ENCODE data around the gene KIF1B.
A peak's percentile ranks its signal among the peaks of the same experiment; 100 is the strongest.

KIF1B gene

GRCh38 chr1:10209905-10210810 lies at the start of gene KIF1B:
Gene KIF1B, plus strand, starts transcription at chr1:10210570. Its CDS starts 21,759 bp downstream, at chr1:10232329.
- DNase-seq (ENCODE audit: low spot score) = peak; percentile 96

DNA sequence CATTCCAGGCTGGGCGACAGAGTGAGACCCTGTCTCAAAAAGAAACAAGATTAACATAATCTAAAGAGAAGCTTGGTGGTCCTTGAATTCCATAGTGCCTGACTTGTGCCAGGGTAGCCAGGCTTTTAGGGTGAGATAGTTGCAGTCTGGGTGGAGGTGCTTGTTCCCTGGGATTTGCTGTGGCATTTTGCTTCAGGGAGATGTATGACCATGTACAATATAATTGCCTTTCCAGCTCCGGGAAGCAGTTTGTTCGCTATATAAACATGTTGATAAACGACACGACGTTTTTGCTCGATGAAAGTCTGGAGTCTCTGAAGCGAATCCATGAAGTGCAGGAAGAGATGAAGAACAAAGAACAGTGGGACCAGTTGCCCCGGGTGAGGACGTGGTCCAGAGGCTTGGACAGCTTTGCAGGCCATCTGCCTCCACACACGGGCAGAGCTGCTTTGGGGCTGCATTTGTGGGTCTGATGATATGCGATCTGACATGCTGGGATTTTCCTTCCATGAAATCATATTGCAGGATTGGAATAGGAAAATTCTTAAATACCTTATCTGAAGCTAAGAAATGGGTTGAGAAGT lies 49.4 kb upstream of the KIF1B start:
- DNase-seq (ENCODE audit: low spot score) = peak; percentile 93

DNA sequence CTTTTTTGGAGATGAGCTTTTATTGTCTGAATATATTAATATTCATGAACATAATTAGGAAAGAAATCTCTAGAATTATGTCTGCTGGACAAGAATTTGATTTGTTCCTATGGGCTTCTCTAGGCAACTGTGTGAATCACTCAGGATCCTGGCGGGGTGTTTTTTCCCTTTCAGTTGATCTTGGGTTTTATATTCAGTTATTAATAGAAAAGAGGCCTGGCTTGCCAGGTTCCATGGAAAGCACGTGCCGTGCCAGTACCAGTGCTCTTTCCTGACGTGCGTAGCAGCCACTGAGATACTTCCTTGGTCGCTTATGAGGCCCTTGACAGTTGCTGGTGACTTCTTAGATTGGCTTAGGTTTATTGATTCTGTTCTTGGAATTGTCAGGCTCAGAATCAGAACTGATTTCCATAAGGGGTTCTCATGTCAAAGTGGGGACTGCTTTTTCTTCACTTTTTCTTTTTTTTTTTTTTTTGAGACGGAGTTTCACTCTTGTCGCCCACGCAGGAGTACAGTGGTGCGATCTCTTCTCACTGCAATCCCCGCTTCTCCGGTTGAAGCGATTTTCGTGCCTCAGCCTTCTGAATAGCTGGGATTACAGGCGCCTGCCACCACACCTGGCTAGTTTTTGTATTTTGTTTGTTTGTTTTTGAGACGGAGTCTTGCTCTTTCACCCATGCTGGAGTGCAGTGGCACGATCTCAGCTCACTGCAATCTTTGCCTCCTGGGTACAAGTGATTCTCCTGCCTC lies 48.7 kb upstream of the KIF1B start:
- peak; percentile 86 for DNase-seq (ENCODE audit: low spot score)

DNA sequence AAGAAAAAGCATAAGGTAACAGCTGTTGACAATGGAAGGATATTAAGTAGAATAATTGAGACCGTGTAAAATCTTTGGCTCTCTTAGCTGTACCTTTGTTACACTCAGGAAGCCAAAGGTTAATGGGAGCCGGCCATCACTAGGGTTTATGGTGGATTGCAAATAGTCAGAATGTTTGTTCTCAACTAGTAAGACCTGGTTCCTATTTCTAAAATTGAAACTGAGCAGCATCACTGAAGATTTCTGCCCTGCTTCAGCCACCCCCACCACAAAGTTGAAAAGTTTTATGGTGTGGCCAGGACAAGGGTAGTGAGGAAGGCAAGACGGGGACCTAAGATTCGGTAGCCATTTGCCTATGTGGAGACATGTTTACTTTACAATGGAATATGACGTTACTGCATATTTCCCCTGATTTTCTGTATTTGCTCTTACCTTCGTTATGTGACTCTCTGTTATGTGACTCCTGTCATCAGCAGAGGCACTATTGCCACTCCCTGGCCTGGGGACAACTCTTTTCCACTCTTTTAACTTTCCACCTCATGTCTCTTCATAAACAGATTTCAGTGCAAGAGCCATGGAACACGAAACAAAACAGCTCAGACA lies 41.4 kb upstream of the KIF1B start:
- no peak for DNase-seq (ENCODE audit: low spot score)

- DNase-seq (ENCODE audit: low spot score) = no peak
Measured at GRCh38 chr1:10170239-10170574, 40.2 kb upstream of the KIF1B start.

- no peak for DNase-seq (ENCODE audit: low spot score)
Measured at GRCh38 chr1:10171105-10171767, 39.1 kb upstream of the KIF1B start.

GRCh38 chr1:10171995-10172669 lies 38.2 kb upstream of the KIF1B start:
- DNase-seq (ENCODE audit: low spot score) = no peak

- no peak for DNase-seq (ENCODE audit: low spot score)
Measured at GRCh38 chr1:10173582-10173981, 36.8 kb upstream of the KIF1B start.

- no peak for DNase-seq (ENCODE audit: low spot score)
Measured at GRCh38 chr1:10177876-10178275, 32.5 kb upstream of the KIF1B start.

- DNase-seq (ENCODE audit: low spot score) = peak; percentile 58
Measured at GRCh38 chr1:10178597-10179405, 31.6 kb upstream of the KIF1B start.

DNA sequence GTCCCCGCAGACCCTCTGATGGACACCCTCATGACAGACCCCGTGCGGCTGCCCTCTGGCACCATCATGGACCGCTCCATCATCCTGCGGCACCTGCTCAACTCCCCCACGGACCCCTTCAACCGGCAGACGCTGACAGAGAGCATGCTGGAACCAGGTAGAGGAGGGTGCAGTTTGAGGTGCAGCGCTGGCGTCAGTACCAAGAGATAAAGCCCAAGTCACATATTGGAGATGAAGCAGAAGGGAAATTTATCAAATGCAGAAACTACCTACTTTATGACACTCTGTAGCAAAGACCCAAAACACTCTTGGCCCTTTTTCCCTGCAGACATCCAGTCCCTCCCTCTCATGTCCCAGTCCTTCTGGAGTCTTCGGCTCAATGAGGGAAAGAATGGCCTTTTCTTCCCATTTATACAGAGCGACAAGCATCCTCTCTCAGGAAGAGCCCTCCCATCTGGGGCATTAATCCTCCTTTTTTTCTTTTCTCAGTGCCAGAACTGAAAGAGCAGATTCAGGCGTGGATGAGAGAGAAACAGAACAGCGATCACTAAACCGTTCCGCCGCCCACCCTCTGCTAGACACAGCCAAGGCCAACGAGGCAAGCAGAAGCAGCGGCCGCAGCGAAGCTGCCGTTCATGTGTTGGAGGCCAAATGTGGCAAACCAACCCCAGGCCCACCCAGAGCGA lies 30.8 kb upstream of the KIF1B start:
- peak; percentile 63 for DNase-seq (ENCODE audit: low spot score)

- DNase-seq (ENCODE audit: low spot score) = no peak
Measured at GRCh38 chr1:10181154-10181553, 29.2 kb upstream of the KIF1B start.

DNA sequence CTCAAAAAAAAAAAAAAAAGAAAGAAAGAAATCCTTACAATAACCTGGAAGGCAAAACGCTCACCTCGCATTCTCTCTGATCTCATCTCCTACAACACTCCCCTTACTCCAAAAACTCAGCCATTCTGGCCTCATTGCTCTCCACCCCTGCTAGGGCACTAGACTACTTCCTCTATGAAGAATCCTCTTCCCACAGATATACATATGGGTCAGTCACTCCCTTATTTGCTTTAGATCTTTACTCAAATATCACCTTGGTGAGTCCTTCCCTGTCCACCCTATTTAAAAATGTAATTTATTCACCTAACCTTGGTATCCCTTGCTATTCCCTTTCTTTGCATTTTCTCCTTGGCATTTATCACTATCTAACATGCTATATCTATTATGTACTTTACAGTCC lies 24.6 kb upstream of the KIF1B start:
- no peak for DNase-seq (ENCODE audit: low spot score)

- no peak for DNase-seq (ENCODE audit: low spot score)
Measured at GRCh38 chr1:10186331-10187025, 23.9 kb upstream of the KIF1B start.

GRCh38 chr1:10187026-10187334 lies 23.4 kb upstream of the KIF1B start:
- DNase-seq (ENCODE audit: low spot score) = no peak

DNA sequence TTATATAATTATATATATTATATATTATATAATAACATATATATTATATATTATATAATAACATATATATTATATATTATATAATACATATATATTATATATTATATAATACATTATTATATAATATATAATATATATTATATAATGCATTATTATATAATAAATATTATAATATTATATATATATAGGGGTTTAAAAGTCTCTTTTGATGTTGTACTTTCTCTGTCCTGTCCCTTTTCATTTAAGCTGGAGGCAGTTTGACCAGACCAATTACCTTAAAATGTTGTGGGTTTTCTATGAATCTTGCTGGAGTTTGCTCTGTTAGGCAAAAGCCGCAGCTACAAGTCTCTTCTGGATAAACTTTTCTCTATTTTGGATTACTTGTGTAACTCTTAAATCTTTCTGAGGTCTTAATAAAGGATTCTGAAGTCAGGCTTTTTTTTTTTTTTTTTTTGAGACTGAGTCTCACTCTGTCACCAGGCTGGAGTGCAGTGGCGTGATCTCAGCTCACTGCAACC lies 22.2 kb upstream of the KIF1B start:
- DNase-seq (ENCODE audit: low spot score) = no peak

- no peak for DNase-seq (ENCODE audit: low spot score)
Measured at GRCh38 chr1:10189659-10190058, 20.7 kb upstream of the KIF1B start.

- DNase-seq (ENCODE audit: low spot score) = no peak
Measured at GRCh38 chr1:10192263-10192662, 18.1 kb upstream of the KIF1B start.

- no peak for DNase-seq (ENCODE audit: low spot score)
Measured at GRCh38 chr1:10193288-10193687, 17.1 kb upstream of the KIF1B start.
